K562 (cell line): ENCODE results near the gene LIMD2. TPM values are rescaled to one million over a fixed set of nuclear protein-coding genes. Genes with fewer than 3 reads are reported as not detected.
A peak's percentile ranks its signal among the peaks of the same experiment; 100 is the strongest.

Experiments used
- ATAC-seq: fragments of 200-7000 bp; cut with Tn5 transposase; 3 replicates; pipeline ENCODE4 v1.9.1; 2020; ENCODE audit warnings: moderate library complexity
- BruUV-seq: library from RNA; stranded (reverse); fragments of 400-500 nt; replicated peaks from 2 replicates; lab custom pipeline; 2021; lab: Mats Ljungman, UMichigan
- CTCF ChIA-PET: fragments of 300-600 bp; formaldehyde crosslinking; extraction: SDS; loops from one replicate; lab custom pipeline; 2021; ENCODE audit warnings: low intra/inter-chr PET ratio; lab: Yijun Ruan, JAX
- POLR2A ChIA-PET: fragments of 300-600, 350-650 bp; sonication (Branson Sonifier 250); formaldehyde crosslinking; extraction: SDS; loops from one replicate; lab custom pipeline; 2021; ENCODE audit warnings: antibody characterized with exemption, inconsistent platforms; lab: Yijun Ruan, JAX
- DNase-seq, 4 experiments: peaks; one replicate each; pipeline versions ENCODE4 v3.0.0 to v3.0.0-alpha.2; 2011 to 2018; ENCODE audit warnings: low spot score in 3 of 4, mixed read lengths in 3 of 4; ENCODE audit errors: extremely low read depth in 1 of 4
- FAIRE-seq: peaks from 2 replicates; lab custom pipeline; 2011; peaks lifted over from hg19 to GRCh38; lab: Jason Lieb, UNC
- H2AFZ ChIP-seq: 2 replicates; pipeline ENCODE4 v1.6.0; 2011; ENCODE audit warnings: low read depth, low read length, control low read depth, inconsistent platforms
- H3K27ac ChIP-seq: fragments of 200-600 bp; 3 replicates; pipeline ENCODE4 v1.8.0; 2011; ENCODE audit warnings: low read depth, mild to moderate bottlenecking, control low read depth, inconsistent platforms, low read length, moderate library complexity, mixed read lengths; ENCODE audit errors: extremely low read depth
- H3K27me3 ChIP-seq, 2 experiments: fragments of 300-600 bp in 1 of 2; 2 replicates in 1 of 2; 3 replicates in 1 of 2; pipeline versions ENCODE4 v1.6.0 to v1.8.0; 2011; ENCODE audit warnings: inconsistent platforms in 2 of 2, low read length in 2 of 2, mild to moderate bottlenecking in 1 of 2, mixed read lengths in 1 of 2, moderate library complexity in 1 of 2; ENCODE audit not compliant: control insufficient read depth in 2 of 2, insufficient read depth in 2 of 2
- H3K36me3 ChIP-seq: fragments of 300-600 bp; 3 replicates; pipeline ENCODE4 v1.8.0; 2011; ENCODE audit warnings: mild to moderate bottlenecking, low read length, inconsistent platforms; ENCODE audit not compliant: control insufficient read depth, insufficient read depth
- H3K4me1 ChIP-seq, 2 experiments: fragments of 200-600 bp in 1 of 2; replicated peaks in 1 of 2; 2 replicates in 1 of 2; 3 replicates in 1 of 2; pipeline versions ENCODE4 v1.5.1 to v1.8.0; 2011; ENCODE audit warnings: inconsistent platforms in 2 of 2, low read length in 2 of 2, mild to moderate bottlenecking in 1 of 2, mixed read lengths in 1 of 2, moderate library complexity in 1 of 2; ENCODE audit not compliant: control insufficient read depth in 2 of 2, insufficient read depth in 2 of 2
- H3K4me2 ChIP-seq: 2 replicates; pipeline ENCODE4 v1.6.1; 2011; ENCODE audit warnings: low read length, control low read depth, inconsistent platforms, mixed read lengths; ENCODE audit not compliant: insufficient read depth
- H3K4me3 ChIP-seq: fragments of 200-600 bp; sonication (generic), shearing (Covaris generic); 2 replicates; pipeline ENCODE4 v1.5.1; 2016; ENCODE audit warnings: control low read depth, inconsistent platforms
- H3K79me2 ChIP-seq: fragments of 200-600 bp; 3 replicates; pipeline ENCODE4 v1.8.0; 2011; ENCODE audit warnings: low read length, inconsistent platforms; ENCODE audit not compliant: control insufficient read depth, insufficient read depth
- H3K9ac ChIP-seq, 2 experiments: 2 replicates each; pipeline versions ENCODE4 v1.6.0 to v1.6.1; 2011; ENCODE audit warnings: low read depth in 2 of 2, low read length in 2 of 2, control low read depth in 1 of 2, inconsistent platforms in 1 of 2, mild to moderate bottlenecking in 1 of 2, mixed read lengths in 1 of 2; ENCODE audit not compliant: insufficient read depth in 1 of 2
- H3K9me1 ChIP-seq: one replicate; pipeline ENCODE4 v1.6.0; 2011; ENCODE audit warnings: inconsistent platforms, mild to moderate bottlenecking, low read length, moderate library complexity; ENCODE audit not compliant: control insufficient read depth, insufficient read depth
- H3K9me3 ChIP-seq: replicated peaks from 2 replicates; pipeline ENCODE4 v1.5.1; 2011; ENCODE audit warnings: low read depth, low read length, inconsistent platforms; ENCODE audit not compliant: control insufficient read depth, insufficient read depth
- H4K20me1 ChIP-seq: replicated peaks from 2 replicates; pipeline ENCODE4 v1.6.1; 2011; ENCODE audit warnings: low read length, inconsistent platforms, mixed read lengths; ENCODE audit not compliant: control insufficient read depth, insufficient read depth
- COPS2 ChIP-seq: fragments of 450-650 bp; conservative IDR thresholded peaks from 2 replicates; pipeline ENCODE4 v1.6.1; 2016; ENCODE audit warnings: mild to moderate bottlenecking, moderate library complexity
- FOXA1 ChIP-seq: fragments of 450-650 bp; IDR thresholded peaks from 2 replicates; pipeline ENCODE4 v1.6.1; 2016; ENCODE audit warnings: mild to moderate bottlenecking, borderline replicate concordance
- MBD2 ChIP-seq: sonication (generic); IDR thresholded peaks from 2 replicates; pipeline ENCODE4 v1.6.1; 2016; ENCODE audit warnings: low read depth, borderline replicate concordance
- NCOA2 ChIP-seq, 2 experiments: fragments of 450-650 bp; IDR thresholded peaks; 2 replicates each; pipeline ENCODE4 v1.6.1; 2018; ENCODE audit warnings: mild to moderate bottlenecking in 2 of 2, moderate library complexity in 1 of 2; ENCODE audit not compliant: partially characterized antibody in 2 of 2
- PTTG1 ChIP-seq: fragments of 450-650 bp; IDR thresholded peaks from 2 replicates; pipeline ENCODE4 v1.6.1; 2016; ENCODE audit warnings: low read depth, mild to moderate bottlenecking, missing genetic modification characterization, missing compliant biosample characterization
- SNIP1 ChIP-seq: fragments of 450-650 bp; IDR thresholded peaks from 2 replicates; pipeline ENCODE4 v1.7.1; 2017; ENCODE audit warnings: low read depth, mild to moderate bottlenecking
- ZNF347 ChIP-seq: fragments of 450-650 bp; formaldehyde crosslinking; IDR thresholded peaks from 2 replicates; pipeline ENCODE4 v1.4.0; 2020; ENCODE audit warnings: low read depth, mild to moderate bottlenecking, moderate library complexity
- ZNF354B ChIP-seq: fragments of 250-450 bp; sonication (Bioruptor Pico); IDR thresholded peaks from 2 replicates; pipeline ENCODE4 v1.4.0; 2020
- WGBS: fragments of 100-300 bp; shearing (Covaris generic); methylation state at CpG from one replicate; pipeline ENCODE4 v1.1.6; 2016; ENCODE audit warnings: low coverage, mixed read lengths; ENCODE audit not compliant: insufficient coverage; ENCODE audit errors: missing lambda C conversion rate; 5-methylcytosine and 5-hydroxymethylcytosine counted together
- in situ Hi-C: fragments of 300-500 bp; cut with MboI; formaldehyde crosslinking; loops from 4 replicates; pipeline ENCODE4 v1.15.0; 2018; ENCODE audit warnings: inconsistent platforms, mixed read lengths
- intact Hi-C: fragments of 100-400 bp; cut with micrococcal nuclease; formaldehyde crosslinking; loops from 2 replicates; pipeline ENCODE4 v1.14.2; 2022
- polyA plus RNA-seq, 8 experiments: library from polyadenylated mRNA; depleted of rRNA in 4 of 8; stranded (reverse) in 5 of 8; unstranded in 3 of 8; fragments of >200 nt; fragmentation: Nextera tagmentation in 2 of 8; fragmentation: Illumina TruSeq in 1 of 8; extraction: Ambion mirVana in 2 of 8; extraction: Trizol in 1 of 8; gene quantifications; 2 replicates each; pipeline versions ENCODE4 v1.2.1 to v1.2.3, GENCODE V29; 2011 to 2014; ENCODE audit warnings: inconsistent platforms in 1 of 8, missing spikeins in 1 of 8
- total RNA-seq, 7 experiments: library from RNA; depleted of rRNA in 6 of 7; stranded (reverse); fragments of >200 nt in 6 of 7; fragmentation: Illumina TruSeq in 2 of 7; extraction: Trizol in 2 of 7; gene quantifications; 2 replicates each; pipeline versions ENCODE4 v1.2.1 to v1.2.3, GENCODE V29; 2011 to 2021; ENCODE audit warnings: low replicate concordance in 1 of 7
- TF ChIP-seq, protein P1 (sequence below): sonication (generic); formaldehyde crosslinking; IDR thresholded peaks from 2 replicates; pipeline ENCODE4 v1.8.1; 2023; ENCODE audit warnings: mild to moderate bottlenecking, missing genetic modification reagents
- TF ChIP-seq, protein P2 (sequence below): fragments of 450-650 bp; IDR thresholded peaks from 2 replicates; pipeline ENCODE4 v1.6.1; 2014; ENCODE audit warnings: low read depth, mild to moderate bottlenecking, moderate library complexity, borderline replicate concordance
- TF ChIP-seq, protein P3 (sequence below), 2 experiments: fragments of 450-650 bp; conservative IDR thresholded peaks; 2 replicates each; pipeline ENCODE4 v1.6.1; 2017; ENCODE audit warnings: mild to moderate bottlenecking in 2 of 2, moderate library complexity in 2 of 2

LIMD2 gene
- total and polyA plus RNA-seq, 9 of the 15 experiments (the other 6 are each of a cell fraction or from before 2014, with no cell fraction given) = 0.07 to 11.2 (median 2.8) TPM

DNA sequence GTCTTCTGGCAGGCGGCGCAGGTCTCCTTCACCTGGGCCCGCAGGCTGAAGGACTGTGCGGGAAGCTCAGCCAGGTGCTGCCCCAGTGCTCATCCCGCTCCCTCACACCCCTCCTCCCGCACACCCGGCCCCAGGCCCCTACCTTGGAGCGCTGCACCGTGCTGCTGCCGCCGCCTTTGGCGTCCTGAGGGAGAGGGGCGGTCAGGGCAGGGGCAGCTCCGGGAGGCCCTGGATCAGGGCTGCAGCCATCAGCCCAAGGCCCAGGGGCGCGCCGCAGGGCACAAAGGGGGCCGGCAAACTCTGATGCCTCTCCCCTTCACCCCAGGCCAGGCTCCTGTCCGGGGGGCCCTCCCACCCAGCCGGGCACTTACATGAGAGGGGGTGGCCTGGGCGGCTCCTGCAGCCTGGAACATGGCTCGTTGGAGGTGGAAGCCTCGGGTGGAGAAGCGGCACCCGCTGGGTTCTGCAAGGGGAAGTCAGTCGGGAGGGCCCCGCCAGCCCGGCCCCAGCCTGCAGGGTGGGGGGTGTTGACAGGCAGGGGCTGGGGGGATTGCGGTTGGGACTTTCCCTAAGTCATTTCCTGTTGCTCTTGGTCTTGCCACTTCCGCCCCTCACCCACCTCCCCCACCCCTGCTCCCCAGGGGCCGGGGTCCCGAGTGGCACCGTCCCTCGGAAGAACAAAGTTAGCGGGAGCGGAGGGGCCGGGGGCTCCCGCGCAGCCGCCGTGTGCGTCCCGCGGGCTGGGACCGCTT, 863 bp downstream of the LIMD2 start (continued):
- TF ChIP-seq, protein P1, sequence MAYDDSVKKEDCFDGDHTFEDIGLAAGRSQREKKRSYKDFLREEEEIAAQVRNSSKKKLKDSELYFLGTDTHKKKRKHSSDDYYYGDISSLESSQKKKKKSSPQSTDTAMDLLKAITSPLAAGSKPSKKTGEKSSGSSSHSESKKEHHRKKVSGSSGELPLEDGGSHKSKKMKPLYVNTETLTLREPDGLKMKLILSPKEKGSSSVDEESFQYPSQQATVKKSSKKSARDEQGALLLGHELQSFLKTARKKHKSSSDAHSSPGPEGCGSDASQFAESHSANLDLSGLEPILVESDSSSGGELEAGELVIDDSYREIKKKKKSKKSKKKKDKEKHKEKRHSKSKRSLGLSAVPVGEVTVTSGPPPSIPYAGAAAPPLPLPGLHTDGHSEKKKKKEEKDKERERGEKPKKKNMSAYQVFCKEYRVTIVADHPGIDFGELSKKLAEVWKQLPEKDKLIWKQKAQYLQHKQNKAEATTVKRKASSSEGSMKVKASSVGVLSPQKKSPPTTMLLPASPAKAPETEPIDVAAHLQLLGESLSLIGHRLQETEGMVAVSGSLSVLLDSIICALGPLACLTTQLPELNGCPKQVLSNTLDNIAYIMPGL (CRISPR knock-in tag) = no peak
- TF ChIP-seq, all 486 proteins: peak for 4

DNA sequence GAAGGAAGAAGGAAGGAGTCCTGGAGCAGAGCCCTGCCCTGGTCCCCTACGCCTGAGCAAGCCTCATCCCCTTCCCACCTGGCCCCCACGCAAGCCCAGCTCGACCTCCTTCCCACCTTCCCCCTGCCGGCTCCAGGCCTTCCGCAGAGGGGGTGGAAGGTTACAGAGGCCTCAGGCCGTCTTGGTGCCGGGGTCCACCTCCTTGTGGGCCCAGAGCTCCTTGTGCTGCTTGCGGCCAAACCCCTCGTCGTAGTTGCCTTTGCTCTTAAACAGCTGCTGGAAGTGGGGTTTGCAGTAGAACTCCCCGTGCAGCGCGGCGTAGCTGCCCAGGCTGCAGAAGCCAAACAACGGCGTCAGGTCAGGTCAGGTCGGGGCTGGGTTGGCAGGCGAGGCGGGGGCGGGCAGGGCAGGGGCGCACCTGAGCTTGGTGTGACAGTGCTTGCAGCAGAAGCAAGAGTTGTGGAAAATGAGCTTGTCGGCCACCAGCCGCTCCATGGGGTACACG, 1.5 kb downstream of the LIMD2 start:
- peaks cover 0 to 47% of the 10 kb centered on the region in 2 experiments; a peak in 2 of 5 replicates for H3K4me1 ChIP-seq
- TF ChIP-seq SNIP1 = no peak
- TF ChIP-seq, protein P2, sequence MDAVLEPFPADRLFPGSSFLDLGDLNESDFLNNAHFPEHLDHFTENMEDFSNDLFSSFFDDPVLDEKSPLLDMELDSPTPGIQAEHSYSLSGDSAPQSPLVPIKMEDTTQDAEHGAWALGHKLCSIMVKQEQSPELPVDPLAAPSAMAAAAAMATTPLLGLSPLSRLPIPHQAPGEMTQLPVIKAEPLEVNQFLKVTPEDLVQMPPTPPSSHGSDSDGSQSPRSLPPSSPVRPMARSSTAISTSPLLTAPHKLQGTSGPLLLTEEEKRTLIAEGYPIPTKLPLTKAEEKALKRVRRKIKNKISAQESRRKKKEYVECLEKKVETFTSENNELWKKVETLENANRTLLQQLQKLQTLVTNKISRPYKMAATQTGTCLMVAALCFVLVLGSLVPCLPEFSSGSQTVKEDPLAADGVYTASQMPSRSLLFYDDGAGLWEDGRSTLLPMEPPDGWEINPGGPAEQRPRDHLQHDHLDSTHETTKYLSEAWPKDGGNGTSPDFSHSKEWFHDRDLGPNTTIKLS = no peak
- TF ChIP-seq ZNF354B (CRISPR knock-in tag) = no peak
- no peak for TF ChIP-seq NCOA2 (IDR thresholded peaks at IDR 0.05; ENCODE audit: partially characterized antibody in 2 of 2)
- TF ChIP-seq, protein P3, sequence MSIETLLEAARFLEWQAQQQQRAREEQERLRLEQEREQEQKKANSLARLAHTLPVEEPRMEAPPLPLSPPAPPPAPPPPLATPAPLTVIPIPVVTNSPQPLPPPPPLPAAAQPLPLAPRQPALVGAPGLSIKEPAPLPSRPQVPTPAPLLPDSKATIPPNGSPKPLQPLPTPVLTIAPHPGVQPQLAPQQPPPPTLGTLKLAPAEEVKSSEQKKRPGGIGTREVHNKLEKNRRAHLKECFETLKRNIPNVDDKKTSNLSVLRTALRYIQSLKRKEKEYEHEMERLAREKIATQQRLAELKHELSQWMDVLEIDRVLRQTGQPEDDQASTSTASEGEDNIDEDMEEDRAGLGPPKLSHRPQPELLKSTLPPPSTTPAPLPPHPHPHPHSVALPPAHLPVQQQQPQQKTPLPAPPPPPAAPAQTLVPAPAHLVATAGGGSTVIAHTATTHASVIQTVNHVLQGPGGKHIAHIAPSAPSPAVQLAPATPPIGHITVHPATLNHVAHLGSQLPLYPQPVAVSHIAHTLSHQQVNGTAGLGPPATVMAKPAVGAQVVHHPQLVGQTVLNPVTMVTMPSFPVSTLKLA (conservative IDR thresholded peaks at IDR 0.05) = no peak
- no peak for TF ChIP-seq MBD2
- no peak for TF ChIP-seq ZNF347 (CRISPR knock-in tag)
- TF ChIP-seq COPS2 = no peak
- TF ChIP-seq FOXA1 = no peak
- TF ChIP-seq PTTG1 = no peak

More for the DNA sequence above, 1.5 kb downstream of the LIMD2 start:
- WGBS = 70% methylated on average over 12 of the region's 24 CpGs
- ChIA-PET POLR2A (interaction anchor here (0.7 to 2.0 kb wide), 4 partner anchors 8 to 525 kb away, joined by 3 to 7 read pairs (median 4); partner anchors contain the start of genes CCDC47 and DDX42), CTCF (interaction anchor here (0.7 kb wide), 1 partner anchor 136 kb away, joined by 3 read pairs; no protein-coding TSS in a partner anchor)
- DNase-seq (no peak), ATAC-seq (no peak), FAIRE-seq (no peak)
- H3K9ac ChIP-seq = peak overlapping the region in 1 of 2 experiments; percentile 45; a peak in 1 of 4 replicates
- no TSS peak for BruUV-seq
- H4K20me1 ChIP-seq = no peaks in the 10 kb centered on the region
- H3K27ac ChIP-seq = no peak overlapping the region
- no peaks in the 10 kb centered on the region for H3K9me1 ChIP-seq
- no peak overlapping the region for H3K4me2 ChIP-seq
- no peak overlapping the region for H2AFZ ChIP-seq
- in situ Hi-C loops (no loop called here), intact Hi-C loops (loop anchor here (5.0 to 10.0 kb wide), 3 partner anchors 76 to 271 kb away; partner anchors contain the start of gene MAP3K3)
- no peaks in the 10 kb centered on the region for H3K27me3 ChIP-seq
- H3K79me2 ChIP-seq = no peaks in the 10 kb centered on the region
- peaks cover 5% of the 10 kb centered on the region; the same call in 1 of the 3 replicates for H3K36me3 ChIP-seq
- no peak overlapping the region for H3K4me3 ChIP-seq
- no peaks in the 10 kb centered on the region for H3K9me3 ChIP-seq
